A673 (cell line): ENCODE data around the gene CCDC32. TPM values are rescaled to one million over a fixed set of nuclear protein-coding genes. Genes with fewer than 3 reads are reported as not detected.

Source experiments
- BruUV-seq: library from RNA; stranded (reverse); fragments of 400-500 nt; replicated peaks from 2 replicates; lab custom pipeline; 2021; lab: Mats Ljungman, UMichigan
- CTCF ChIA-PET: fragments of 300-600 bp; sonication (Branson Sonifier 250); formaldehyde crosslinking; loops from one replicate; lab custom pipeline; 2022; ENCODE audit warnings: antibody characterized with exemption; lab: Charles Lee
- POLR2A ChIA-PET: fragments of 300-600 bp; sonication (Branson Sonifier 250); formaldehyde crosslinking; loops from one replicate; lab custom pipeline; 2022; ENCODE audit warnings: antibody characterized with exemption; ENCODE audit not compliant: low non-redundant PET; lab: Charles Lee
- DNase-seq: peaks from one replicate; pipeline ENCODE4 v3.0.0-alpha.2; 2015; ENCODE audit warnings: low spot score
- H3K27ac ChIP-seq: fragments of 200-600 bp; sonication (generic); 2 replicates; pipeline ENCODE4 v1.5.1; 2016; ENCODE audit warnings: mixed run types, low read depth, mild to moderate bottlenecking, mixed read lengths, antibody characterized with exemption, low read length; ENCODE audit not compliant: poor library complexity, severe bottlenecking
- H3K27me3 ChIP-seq: fragments of 200-600 bp; sonication (generic); replicated peaks from 2 replicates; pipeline ENCODE4 v1.6.1; 2017; ENCODE audit warnings: mixed run types, low read depth, mild to moderate bottlenecking, mixed read lengths, antibody characterized with exemption, low read length; ENCODE audit not compliant: insufficient read depth, poor library complexity
- H3K36me3 ChIP-seq: fragments of 200-600 bp; sonication (generic); 2 replicates; pipeline ENCODE4 v1.6.1; 2016; ENCODE audit warnings: mixed run types, mild to moderate bottlenecking, mixed read lengths, antibody characterized with exemption, low read length; ENCODE audit not compliant: insufficient read depth, poor library complexity, severe bottlenecking
- H3K4me1 ChIP-seq: fragments of 200-600 bp; sonication (generic); 2 replicates; pipeline ENCODE4 v1.6.1; 2017; ENCODE audit warnings: mixed run types, mild to moderate bottlenecking, mixed read lengths, antibody characterized with exemption, low read length; ENCODE audit not compliant: insufficient read depth, poor library complexity, severe bottlenecking
- H3K4me3 ChIP-seq: fragments of 200-600 bp; sonication (generic); 2 replicates; pipeline ENCODE4 v1.5.1; 2016; ENCODE audit warnings: low read depth, mixed run types, mild to moderate bottlenecking, mixed read lengths, low read length; ENCODE audit not compliant: poor library complexity, severe bottlenecking
- H3K9me3 ChIP-seq: fragments of 200-600 bp; sonication (generic); 2 replicates; pipeline ENCODE4 v1.6.1; 2016; ENCODE audit warnings: mixed run types, low read depth, mild to moderate bottlenecking, mixed read lengths, antibody characterized with exemption, low read length; ENCODE audit not compliant: poor library complexity, severe bottlenecking
- CTCF ChIP-seq: fragments of 300-800, 200-600 bp; sonication (generic); conservative IDR thresholded peaks from 2 replicates; pipeline ENCODE4 v1.5.1; 2017; ENCODE audit warnings: low read depth, mild to moderate bottlenecking, antibody characterized with exemption, low read length, moderate library complexity, mixed read lengths
- EZH2 ChIP-seq: fragments of 200-600 bp; sonication (generic); IDR thresholded peaks from 2 replicates; pipeline ENCODE4 v1.6.1; 2017; ENCODE audit warnings: borderline replicate concordance, low read depth, mild to moderate bottlenecking, mixed read lengths, antibody characterized with exemption, low read length; ENCODE audit not compliant: poor library complexity, severe bottlenecking
- intact Hi-C: fragments of 100-400 bp; cut with micrococcal nuclease; formaldehyde crosslinking; loops from one replicate; pipeline ENCODE4 v1.10.0; 2022; ENCODE audit not compliant: unreplicated experiment
- total RNA-seq: library from RNA; stranded (reverse); gene quantifications from 2 replicates; pipeline ENCODE4 v1.2.3, GENCODE V29; 2021

The CCDC32 gene
- total RNA-seq, 1 experiment from 2014 or later = 10.4 TPM

DNA sequence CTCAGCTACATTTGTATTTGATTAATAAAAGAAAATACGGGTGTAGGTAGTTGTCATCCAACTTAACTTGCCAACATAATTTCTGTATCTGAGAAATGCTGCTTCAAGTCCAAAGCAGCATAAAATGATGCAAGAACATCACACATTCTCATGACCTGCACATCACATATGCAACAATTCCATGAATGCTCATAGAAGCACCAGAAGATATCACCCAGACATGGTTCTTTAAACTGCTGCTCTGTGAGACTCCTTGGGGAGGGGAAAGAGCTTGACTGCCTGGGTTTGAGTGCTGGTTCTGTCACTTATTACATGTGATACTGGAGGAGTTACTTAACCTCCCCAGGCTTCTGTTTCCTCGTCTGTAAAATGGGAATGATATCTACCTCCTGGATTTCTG, 54.6 kb downstream of the CCDC32 start:
- CTCF ChIA-PET = no interaction called here
- Histone ChIP-seq H3K4me3 (no peak overlapping the region), H3K9me3 (no peaks in the 10 kb centered on the region), H3K4me1 (no peaks in the 10 kb centered on the region), H3K27ac (no peak overlapping the region), H3K27me3 (peaks cover 8% of the 10 kb centered on the region), H3K36me3 (no peaks in the 10 kb centered on the region)
- intact Hi-C loops = loop anchor here (10.0 kb wide), 1 partner anchor 165 kb away; the partner anchor contains the start of gene CCDC9B
- DNase-seq = no peak
- POLR2A ChIA-PET = no interaction called here
- TF ChIP-seq EZH2 (no peak), CTCF (no peak)
- no TSS peak for BruUV-seq

- no peak overlapping the region for H3K4me3 ChIP-seq
- no peak for TF ChIP-seq CTCF
- no peaks in the 10 kb centered on the region for H3K36me3 ChIP-seq
- ChIA-PET POLR2A (no interaction called here), CTCF (interaction anchor here (0.6 kb wide), 1 partner anchor 13 kb away, joined by 9 read pairs; no protein-coding TSS in a partner anchor)
- peaks cover 8% of the 10 kb centered on the region for H3K27me3 ChIP-seq
- H3K27ac ChIP-seq = no peak overlapping the region
- BruUV-seq = no TSS peak
- DNase-seq = no peak
- no peaks in the 10 kb centered on the region for H3K4me1 ChIP-seq
- H3K9me3 ChIP-seq = no peaks in the 10 kb centered on the region
- intact Hi-C loops = no loop called here
Observed at GRCh38 chr15:40508216-40508615, 56.6 kb downstream of the CCDC32 start.

DNA sequence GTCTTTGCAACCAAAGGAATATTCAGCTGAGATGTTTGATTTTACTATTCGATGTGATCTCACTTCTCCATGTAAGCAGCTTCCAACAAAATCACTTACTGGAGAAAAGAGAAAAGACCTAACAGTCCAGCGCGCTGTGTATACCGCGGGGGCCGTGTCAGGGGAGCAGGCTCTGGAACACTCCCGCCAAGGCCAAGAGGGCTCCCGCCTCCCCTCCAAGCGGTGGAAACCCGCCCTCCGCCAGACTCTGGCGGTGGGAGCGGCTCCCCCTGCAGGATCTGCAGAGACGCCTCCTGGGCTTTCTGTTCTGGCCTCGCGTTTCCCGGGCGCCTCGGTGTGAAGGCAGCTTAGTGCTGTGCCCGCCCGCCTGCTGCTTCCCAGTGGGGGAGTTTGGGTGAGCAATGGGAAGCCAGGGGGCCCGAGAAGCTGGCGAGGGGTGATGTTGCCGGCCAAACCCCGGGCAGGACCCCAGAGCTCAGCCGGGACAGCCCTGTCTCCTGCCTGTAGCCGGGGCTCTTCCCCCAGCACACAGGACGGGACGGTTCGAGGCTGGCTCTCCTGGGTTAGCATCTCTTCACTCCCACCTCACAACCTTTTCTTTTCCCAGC, 57.8 kb downstream of the CCDC32 start:
- intact Hi-C loops = no loop called here
- ChIA-PET CTCF (interaction anchor here (0.5 to 1.0 kb wide), 2 partner anchors 9 to 785 kb away, joined by 3 read pairs; no protein-coding TSS in a partner anchor), POLR2A (interaction anchor here (0.6 kb wide), 1 partner anchor 144 kb away, joined by 3 read pairs; no protein-coding TSS in a partner anchor)
- Histone ChIP-seq H3K4me1 (no peaks in the 10 kb centered on the region), H3K36me3 (no peaks in the 10 kb centered on the region), H3K27me3 (peaks cover 8% of the 10 kb centered on the region), H3K9me3 (no peaks in the 10 kb centered on the region), H3K4me3 (peak overlapping the region; percentile 21), H3K27ac (no peak overlapping the region)
- BruUV-seq = no TSS peak
- peak; percentile 82 for TF ChIP-seq CTCF
- TF ChIP-seq EZH2 = no peak
- DNase-seq = peak; percentile 78

Other genes with a start within 250 kb of the CCDC32 start
- gene INAFM2, start 241.3 kb downstream of the CCDC32 start, total RNA-seq = 14.5 and 15.6 TPM in 2 replicates
- 8.6 and 8.9 TPM in 2 replicates for gene CCDC9B, start 224.1 kb downstream of the CCDC32 start, total RNA-seq
- not detected in 2 replicates for gene PHGR1, start 214.0 kb downstream of the CCDC32 start, total RNA-seq
- gene DISP2, start 206.8 kb downstream of the CCDC32 start, total RNA-seq = 0.62 and 1.3 TPM in 2 replicates
- gene KNSTRN, start 182.3 kb downstream of the CCDC32 start, total RNA-seq = 115 and 121 TPM in 2 replicates
- 51.8 and 62.0 TPM in 2 replicates for gene IVD, start 159.2 kb downstream of the CCDC32 start, total RNA-seq
- 32.7 and 33.5 TPM in 2 replicates for gene BAHD1, start 124.1 kb downstream of the CCDC32 start, total RNA-seq
- 14.3 and 17.6 TPM in 2 replicates for gene CHST14, start 94.1 kb downstream of the CCDC32 start, total RNA-seq
- 17.0 and 18.1 TPM in 2 replicates for gene RPUSD2, start 4.3 kb upstream of the CCDC32 start, total RNA-seq
- 36.7 and 40.3 TPM in 2 replicates for gene KNL1, start 29.2 kb upstream of the CCDC32 start, total RNA-seq
- gene RAD51, start 130.1 kb upstream of the CCDC32 start, total RNA-seq = 44.8 and 51.1 TPM in 2 replicates
- gene RMDN3, start 190.2 kb upstream of the CCDC32 start, total RNA-seq = 50.8 and 50.9 TPM in 2 replicates
- gene GCHFR, start 199.0 kb upstream of the CCDC32 start, total RNA-seq = 7.1 and 10.8 TPM in 2 replicates
- 0.33 and 0.62 TPM in 2 replicates for gene C15orf62, start 204.9 kb upstream of the CCDC32 start, total RNA-seq
- gene ZFYVE19, start 242.0 kb upstream of the CCDC32 start, total RNA-seq = 26.4 and 27.1 TPM in 2 replicates
- gene DNAJC17, start 242.4 kb upstream of the CCDC32 start, total RNA-seq = 34.5 and 37.1 TPM in 2 replicates